ENCODE data around the gene OTOG.

OTOG gene

GRCh38 chr11:17581036-17581731 is 34.1 kb downstream of the OTOG start:
- no peak for DNase-seq (ENCODE audit: low read depth in 2 of 2, low spot score in 1 of 2)

GRCh38 chr11:17581732-17582053 is 34.6 kb downstream of the OTOG start:
- no peak for DNase-seq (ENCODE audit: low read depth in 2 of 2, low spot score in 1 of 2)

DNA sequence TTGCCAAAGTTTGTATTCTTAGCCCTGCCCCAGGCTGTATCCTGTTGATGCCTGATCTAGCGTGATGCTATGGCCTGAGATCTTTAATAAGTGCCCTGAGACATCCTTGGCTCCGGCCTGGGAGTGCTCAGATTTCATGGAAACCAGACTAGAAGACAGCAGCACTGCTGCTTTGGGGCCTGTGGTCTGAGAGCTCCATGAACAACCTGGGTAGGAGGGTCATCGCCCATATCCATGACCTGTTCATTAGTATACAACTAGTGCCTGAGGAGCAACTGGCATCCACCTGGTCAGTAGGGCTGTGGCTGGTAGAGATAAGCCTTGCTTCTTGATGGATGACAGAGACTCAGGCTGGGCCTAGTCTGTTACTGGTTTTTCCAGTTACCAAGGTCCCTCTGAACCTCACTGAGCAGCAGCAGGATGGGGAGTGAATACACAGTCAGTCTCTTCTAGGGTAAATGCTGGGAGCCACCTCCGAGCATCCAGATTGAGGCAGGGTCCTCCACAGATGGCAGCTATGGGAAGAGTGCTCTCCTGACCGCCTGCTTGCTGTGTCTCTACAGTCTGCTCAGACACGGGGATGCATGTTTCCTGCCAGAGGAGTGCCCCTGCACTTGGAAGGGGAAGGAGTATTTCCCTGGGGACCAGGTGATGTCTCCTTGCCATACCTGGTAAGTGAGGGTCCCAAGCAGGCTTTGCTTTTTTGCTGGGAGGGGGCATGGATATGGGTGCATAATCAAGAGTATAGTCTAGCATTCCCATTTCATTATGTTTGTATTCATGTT is 39.0 kb downstream of the OTOG start:
- DNase-seq (ENCODE audit: low read depth in 2 of 2, low spot score in 1 of 2), result no peak

- DNase-seq (ENCODE audit: low read depth in 2 of 2, low spot score in 1 of 2), result no peak
Observed at GRCh38 chr11:17588166-17588565, 41.1 kb downstream of the OTOG start.

DNA sequence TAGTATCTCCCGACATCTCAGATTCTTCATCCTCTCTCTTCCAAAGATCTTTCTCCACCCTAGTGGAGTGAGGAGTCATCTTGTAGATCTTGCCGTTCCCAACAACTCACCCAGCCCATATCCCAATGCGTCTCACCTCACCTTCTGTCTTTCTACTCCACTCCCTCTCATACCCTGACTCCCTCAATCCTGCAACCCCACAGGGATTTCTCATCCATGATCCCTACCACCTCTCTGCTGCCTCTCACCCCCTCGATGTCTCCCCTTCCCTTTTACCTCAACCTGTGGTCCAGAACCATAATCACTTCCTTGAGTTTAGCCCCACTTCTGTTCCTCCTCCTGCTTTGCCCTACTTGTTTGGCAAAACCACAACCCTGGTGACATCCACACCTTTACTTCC is 41.7 kb downstream of the OTOG start:
- no peak for DNase-seq (ENCODE audit: low read depth in 2 of 2, low spot score in 1 of 2)

DNA sequence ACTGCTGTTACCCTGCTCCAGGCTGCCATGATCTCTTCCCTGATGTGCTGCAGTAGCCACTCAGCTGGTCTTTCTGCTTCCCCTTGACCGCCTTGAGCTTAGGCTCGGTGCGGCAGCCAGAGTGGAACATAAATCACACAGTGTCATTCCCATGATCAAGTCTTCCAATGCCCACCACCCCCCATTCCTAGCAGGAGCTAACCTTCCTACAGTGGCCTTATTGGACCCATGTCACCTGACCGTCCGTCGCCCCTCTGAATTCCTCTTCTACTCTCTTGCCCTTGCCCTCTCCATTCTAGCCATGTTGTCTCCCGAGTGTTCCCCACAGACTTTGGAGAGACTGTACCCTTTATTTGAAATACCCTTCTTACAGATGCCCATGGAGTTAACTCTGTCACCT is 43.4 kb downstream of the OTOG start:
- no peak for DNase-seq (ENCODE audit: low read depth in 2 of 2, low spot score in 1 of 2)

- no peak for DNase-seq (ENCODE audit: low read depth in 2 of 2, low spot score in 1 of 2)
Observed at GRCh38 chr11:17591293-17591692, 44.2 kb downstream of the OTOG start.

DNA sequence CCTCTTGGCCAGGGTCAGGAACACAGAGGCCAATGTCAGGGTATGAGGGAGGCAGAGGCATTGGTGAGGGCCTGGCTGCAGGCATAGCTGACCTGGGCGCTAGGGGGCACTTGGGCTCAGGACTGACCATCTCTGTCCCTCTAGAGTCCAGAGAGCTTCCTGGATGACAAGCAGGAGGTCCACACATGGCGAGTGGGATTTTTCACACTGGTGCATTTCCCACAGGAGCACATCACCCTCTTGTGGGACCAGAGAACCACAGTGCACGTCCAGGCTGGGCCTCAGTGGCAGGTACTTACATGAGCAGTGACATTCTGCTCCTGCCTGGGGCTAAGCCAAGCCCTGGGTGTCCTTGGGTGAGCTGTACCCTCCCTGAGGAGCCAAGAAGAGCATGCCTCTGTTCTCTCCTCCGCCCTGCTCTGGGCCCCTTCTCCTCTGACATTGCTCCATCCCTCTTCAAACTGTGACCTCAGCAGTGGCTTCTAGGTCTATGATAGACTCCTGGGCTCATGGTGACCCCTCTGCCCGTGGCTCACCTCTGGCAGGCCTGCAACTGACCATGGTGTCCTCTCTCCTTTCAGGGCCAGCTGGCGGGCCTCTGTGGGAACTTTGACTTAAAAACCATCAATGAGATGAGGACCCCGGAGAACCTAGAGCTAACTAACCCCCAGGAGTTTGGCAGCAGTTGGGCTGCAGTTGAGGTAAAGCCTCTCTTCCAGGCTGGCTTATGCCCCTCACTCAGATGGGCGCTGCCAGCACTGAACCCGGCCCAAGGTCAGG is 46.6 kb downstream of the OTOG start:
- DNase-seq (ENCODE audit: low read depth in 2 of 2, low spot score in 1 of 2), result no peak

DNA sequence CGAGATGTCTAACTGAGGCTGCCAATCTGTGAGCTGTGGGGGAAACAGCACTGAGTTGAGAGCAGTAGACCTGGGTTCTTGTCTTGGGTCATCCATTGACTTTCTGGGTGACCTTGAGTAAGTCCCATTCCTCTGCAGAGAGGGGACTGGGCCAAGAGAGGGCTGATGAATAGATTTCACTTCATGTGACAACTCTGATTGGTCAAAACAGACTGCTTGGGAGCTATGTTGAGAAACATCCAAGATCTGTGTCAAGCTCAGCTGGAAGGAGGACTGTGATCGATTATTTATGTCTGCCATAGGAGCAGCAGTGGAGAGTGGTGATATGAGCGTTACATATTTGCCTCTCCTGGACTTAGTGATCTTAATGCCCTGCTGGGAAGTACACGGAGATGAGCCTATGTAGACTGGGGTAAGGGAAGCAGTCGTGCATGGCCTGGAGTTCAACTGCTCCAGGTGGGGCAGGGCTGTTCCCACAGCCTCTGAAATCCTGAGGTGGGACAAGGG is 47.7 kb downstream of the OTOG start:
- no peak for DNase-seq (ENCODE audit: low read depth in 2 of 2, low spot score in 1 of 2)

GRCh38 chr11:17595526-17596309 is 48.7 kb downstream of the OTOG start:
- DNase-seq (ENCODE audit: low read depth in 2 of 2, low spot score in 1 of 2), result no peak

GRCh38 chr11:17596310-17596669 is 49.2 kb downstream of the OTOG start:
- no peak for DNase-seq (ENCODE audit: low read depth in 2 of 2, low spot score in 1 of 2)

DNA sequence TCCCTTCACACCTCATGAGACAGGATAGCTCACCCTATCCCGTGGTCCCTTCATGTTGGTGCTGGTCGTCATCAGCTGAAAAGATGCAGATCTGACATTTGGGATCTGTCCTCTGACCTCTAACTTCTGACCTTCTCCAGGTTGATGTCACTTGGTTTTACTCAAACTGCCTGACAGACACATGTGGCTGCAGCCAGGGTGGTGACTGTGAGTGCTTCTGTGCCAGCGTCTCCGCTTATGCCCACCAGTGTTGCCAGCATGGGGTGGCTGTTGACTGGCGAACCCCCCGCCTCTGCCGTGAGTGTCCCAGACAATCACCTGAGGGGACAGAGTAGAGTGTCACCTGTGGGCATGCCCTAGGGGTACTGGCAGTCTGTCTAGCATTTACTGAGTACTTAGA is 49.7 kb downstream of the OTOG start:
- no peak for DNase-seq (ENCODE audit: low read depth in 2 of 2, low spot score in 1 of 2)

- DNase-seq (ENCODE audit: low read depth in 2 of 2, low spot score in 1 of 2), result no peak
Observed at GRCh38 chr11:17597770-17598169, 50.7 kb downstream of the OTOG start.

DNA sequence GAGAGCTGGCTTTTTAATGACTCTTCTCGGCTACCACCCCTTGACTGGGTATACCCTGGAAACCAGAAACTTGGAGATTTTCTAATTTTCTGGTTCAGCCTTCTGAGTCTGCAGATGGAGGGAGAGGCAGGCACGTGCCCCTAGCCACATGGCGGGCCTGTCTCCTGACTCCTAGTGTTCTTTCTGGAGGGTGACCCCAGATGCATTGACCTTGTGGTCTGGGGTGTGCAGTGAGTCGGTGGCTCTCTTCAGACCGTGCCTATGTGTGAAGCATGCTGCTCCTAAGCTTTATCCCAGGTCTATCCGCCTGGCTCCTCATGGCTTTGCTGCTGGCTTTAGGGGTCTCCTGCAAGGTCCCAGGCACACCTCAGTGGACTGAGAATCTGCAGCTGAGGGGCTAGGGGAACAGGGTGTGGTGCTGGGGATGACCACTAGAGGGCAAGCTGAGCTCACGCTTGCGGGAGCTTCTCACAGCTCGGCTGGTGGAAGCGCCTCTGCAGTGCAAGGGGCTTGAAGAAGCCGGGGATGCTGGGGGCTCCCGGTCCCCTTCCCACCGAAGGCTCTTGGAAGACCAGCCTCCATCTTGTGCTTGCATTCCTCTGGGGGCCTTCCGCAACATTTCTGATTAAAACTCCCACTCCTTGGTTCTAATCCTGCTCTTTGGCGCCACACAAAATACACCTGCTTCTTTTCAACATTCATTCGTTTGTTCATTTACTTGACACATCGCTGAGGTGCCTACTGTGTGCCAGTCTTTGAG is 51.8 kb downstream of the OTOG start:
- DNase-seq (ENCODE audit: low read depth in 2 of 2, low spot score in 1 of 2), result peak; percentile 20 to 47

DNA sequence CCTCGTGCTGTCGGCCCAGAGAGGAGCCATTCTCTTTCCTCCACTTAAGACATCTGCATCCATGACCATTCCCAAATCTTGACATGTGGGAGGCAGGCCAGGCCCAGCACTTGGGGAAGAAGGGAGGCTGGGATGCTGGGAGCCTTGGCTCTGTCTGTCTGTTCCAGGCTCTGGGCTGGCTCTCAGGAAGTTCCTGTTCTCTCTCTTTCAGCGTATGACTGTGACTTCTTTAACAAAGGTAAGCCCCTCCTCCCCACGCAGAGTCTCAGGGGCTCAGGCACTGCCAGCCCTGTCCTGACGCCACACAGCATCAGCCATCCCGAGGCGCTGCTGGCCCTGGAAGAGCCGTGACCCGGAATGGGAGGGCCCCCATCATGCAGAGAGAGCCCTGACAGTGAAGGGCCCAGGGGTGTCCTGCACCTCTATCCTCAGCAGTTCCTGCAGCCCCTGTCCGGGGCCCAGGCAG is 52.4 kb downstream of the OTOG start:
- no peak for DNase-seq (ENCODE audit: low read depth in 2 of 2, low spot score in 1 of 2)

- DNase-seq (ENCODE audit: low read depth in 2 of 2, low spot score in 1 of 2), result no peak
Observed at GRCh38 chr11:17600316-17601255, 53.5 kb downstream of the OTOG start.

GRCh38 chr11:17601256-17601671 is 54.2 kb downstream of the OTOG start:
- DNase-seq (ENCODE audit: low read depth in 2 of 2, low spot score in 1 of 2), result no peak

GRCh38 chr11:17601676-17602075 is 54.6 kb downstream of the OTOG start:
- DNase-seq (ENCODE audit: low read depth in 2 of 2, low spot score in 1 of 2), result no peak

Data from stimulated activated CD8-positive, alpha-beta memory T cell treated with anti-CD3 and anti-CD28 coated beads, Interleukin-4, amount 100 ng/mL, for 1 hour (primary cell).